HG03558 (cell line): Measurements from ENCODE around the gene TMEM253.
A peak's percentile ranks its signal among the peaks of the same experiment; 100 is the strongest.

Experiments
- ATAC-seq: cut with Tn5 transposase; IDR thresholded peaks from one replicate; pipeline ENCODE4 v1.9.1; 2021; ENCODE audit warnings: moderate number of reproducible peaks; ENCODE audit not compliant: unreplicated experiment; ENCODE audit errors: extremely low read depth

Gene TMEM253

DNA sequence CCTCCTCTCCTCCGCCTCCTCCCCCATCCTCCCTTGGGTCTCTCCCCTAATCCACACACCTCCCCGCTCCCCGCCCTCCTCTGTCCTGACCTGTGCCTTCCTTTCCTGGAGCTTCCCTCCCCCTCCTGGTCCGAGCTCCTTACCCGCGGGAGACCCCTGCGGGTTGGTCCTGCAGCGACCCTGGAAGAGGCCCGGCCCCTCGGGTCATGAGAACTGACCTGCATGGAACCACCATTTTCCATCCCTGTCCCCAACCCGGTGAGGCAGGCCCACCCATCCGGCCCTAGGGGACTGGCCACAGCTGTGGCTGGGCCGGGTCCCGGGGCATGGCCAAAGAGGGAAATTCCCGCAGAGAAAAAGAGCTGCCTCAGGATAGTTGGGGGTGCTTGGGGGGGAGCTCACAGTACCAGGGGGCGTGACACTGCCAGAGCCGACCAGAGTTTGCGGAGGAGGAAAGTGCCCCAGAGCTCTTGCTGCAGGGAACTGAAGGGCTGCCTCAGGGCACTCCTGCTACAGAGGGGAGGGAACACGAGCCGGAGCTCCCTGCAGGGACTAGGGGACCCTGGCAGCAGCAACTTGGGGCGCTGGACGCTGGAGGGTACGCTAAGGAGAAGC is 30.1 kb upstream of the TMEM253 start:
- no peak for ATAC-seq

DNA sequence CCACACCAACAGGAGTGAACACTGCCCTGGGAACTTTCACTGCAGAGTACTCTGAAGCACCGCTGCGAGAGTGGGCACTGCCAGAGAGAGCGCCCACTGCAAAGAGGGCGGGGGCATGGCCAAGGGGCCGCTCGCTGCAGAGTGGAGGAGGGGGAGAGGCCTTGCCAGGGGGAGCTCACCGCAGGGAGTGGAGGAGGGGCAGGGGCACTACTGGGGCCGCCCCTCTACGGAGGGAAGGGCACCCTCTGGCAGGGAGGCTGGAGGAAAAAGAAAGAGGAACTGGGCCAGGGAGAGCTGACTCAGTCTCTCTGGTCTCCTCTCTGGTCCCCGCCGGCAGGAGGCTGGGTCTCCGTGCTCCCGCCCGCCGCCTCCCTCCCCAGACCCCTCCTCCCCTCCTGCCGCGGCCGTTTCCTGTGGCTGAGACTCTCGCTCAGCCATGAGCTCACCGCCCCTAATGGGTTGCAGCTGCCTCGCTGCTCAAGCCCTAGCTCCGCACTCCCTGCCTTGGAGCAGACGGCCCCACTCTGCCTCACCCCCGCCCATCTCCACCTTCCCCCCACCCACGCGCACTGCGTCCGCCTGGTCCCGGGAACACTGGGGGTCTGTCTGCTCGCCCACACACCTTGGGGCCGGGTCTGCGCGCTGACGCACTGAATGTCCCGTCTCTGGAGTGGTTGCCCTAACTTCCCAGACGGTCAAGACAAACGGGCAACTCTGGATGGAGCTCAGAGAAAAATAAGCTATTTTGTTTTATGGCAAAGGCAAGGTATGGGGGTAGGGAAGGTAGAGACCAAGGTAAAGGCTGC is 29.4 kb upstream of the TMEM253 start:
- ATAC-seq, result peak; percentile 63

DNA sequence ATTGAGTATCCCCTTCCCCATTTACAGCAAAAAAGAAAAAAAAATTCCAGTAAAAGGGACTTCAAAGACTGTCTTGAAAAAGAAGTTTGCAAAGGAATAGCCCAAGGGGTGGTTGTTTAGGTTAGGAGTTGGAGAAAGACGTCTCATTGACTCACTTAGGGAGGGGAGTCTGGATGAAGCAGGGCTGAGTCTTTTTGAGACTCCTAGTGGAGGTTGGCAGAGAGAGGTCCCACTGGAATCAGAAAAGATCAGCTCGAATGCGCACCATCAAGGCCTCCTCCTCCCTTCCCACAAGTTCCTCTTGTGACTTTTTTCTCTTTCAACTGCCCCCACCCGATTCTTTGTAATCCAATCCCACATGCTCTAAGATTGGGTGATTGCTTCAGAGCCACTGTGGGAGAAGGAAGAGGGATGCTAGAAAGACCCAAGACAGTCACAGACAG is 28.8 kb upstream of the TMEM253 start:
- no peak for ATAC-seq

DNA sequence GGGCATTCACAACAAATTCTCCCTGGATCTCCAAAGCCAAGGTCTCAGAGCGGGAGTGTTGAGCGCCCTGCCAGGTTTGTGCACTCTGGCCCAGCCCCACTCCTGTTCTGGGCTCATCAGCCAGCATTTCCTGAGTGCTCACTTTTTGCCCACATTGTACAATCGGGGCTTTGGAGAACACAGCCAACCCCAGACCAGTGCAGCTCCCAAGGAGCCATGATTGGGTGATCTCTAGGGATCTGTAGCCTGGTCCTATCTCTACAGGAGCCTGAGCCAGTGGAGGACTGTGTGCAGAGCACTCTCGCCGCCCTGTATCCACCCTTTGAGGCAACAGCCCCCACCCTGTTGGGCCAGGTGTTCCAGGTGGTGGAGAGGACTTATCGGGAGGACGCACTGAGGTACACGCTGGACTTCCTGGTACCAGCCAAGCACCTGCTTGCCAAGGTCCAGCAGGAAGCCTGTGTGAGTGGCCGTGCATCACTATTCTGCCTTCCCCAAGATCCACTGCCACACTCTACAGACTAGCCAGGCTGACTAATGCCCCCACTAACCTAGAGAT is 28.0 kb upstream of the TMEM253 start:
- no peak for ATAC-seq

DNA sequence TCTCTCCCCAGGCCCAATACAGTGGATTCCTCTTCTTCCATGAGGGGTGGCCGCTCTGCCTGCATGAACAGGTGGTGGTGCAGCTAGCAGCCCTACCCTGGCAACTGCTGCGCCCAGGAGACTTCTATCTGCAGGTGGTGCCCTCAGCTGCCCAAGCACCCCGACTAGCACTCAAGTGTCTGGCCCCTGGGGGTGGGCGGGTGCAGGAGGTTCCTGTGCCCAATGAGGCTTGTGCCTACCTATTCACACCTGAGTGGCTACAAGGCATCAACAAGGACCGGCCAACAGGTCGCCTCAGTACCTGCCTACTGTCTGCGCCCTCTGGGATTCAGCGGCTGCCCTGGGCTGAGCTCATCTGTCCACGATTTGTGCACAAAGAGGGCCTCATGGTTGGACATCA is 26.9 kb upstream of the TMEM253 start:
- no peak for ATAC-seq

DNA sequence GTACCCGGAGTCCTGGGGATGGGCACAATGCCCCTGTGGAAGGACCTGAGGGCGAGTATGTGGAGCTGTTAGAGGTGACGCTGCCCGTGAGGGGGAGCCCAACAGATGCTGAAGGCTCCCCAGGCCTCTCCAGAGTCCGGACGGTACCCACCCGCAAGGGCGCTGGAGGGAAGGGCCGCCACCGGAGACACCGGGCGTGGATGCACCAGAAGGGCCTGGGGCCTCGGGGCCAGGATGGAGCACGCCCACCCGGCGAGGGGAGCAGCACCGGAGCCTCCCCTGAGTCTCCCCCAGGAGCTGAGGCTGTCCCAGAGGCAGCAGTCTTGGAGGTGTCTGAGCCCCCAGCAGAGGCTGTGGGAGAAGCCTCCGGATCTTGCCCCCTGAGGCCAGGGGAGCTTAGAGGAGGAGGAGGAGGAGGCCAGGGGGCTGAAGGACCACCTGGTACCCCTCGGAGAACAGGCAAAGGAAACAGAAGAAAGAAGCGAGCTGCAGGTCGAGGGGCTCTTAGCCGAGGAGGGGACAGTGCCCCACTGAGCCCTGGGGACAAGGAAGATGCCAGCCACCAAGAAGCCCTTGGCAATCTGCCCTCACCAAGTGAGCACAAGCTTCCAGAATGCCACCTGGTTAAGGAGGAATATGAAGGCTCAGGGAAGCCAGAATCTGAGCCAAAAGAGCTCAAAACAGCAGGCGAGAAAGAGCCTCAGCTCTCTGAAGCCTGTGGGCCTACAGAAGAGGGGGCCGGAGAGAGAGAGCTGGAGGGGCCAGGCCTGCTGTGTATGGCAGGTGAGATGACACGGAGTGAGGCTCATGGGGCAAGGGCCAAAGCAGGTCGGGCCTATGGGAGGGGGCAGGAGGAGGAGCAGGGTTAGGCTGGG is 26.2 kb upstream of the TMEM253 start:
- ATAC-seq, result no peak

DNA sequence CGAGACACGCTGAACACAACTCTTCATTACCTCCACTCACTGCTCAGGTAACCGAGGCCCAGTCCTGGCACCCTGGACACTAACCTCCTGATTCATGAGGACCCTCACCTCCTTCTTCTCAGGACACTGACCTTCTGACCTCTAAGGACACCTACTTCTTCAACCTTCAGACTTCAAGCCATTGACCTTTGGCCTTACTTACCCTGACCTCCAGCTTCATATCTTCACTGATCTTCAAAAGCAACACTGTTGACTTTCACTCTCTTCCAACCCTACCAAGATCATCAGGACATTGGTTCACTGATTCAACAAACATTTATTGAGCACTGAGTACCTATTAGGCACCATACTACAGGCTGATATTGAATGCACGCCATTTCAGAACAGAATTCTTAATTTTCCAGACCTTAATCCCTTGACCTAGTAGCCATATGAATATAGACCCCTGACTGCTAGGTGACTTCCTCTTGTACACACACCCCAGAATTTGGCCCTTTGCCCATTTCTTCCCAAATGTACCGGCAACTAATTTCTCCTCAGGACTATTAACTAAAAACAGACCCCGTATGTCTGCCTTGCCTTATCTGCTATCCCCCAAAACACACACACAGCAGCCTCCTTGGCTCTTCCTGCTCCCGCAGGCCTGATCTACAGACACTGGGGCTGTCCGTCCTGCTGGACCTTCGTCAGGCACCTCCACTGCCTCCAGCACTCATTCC is 25.0 kb upstream of the TMEM253 start:
- no peak for ATAC-seq

DNA sequence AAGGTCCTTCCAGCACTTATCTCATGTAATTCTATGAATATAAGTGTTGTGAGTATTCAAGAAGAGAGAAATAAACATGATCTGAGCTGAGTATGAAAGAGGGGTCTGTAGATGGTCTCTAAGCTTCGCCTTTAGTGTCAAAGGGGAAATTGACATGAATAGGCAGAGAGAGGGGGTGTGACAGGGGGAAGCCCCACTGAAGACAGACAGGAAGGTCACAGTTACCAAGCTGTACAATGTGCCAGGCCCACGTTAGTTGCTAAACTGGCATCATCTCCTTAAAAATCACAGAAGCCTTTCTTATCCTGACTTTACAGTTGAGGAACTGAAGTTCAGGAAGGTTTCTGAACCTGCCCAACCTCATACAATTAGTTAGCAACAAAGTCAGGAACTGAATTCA is 23.2 kb upstream of the TMEM253 start:
- no peak for ATAC-seq

DNA sequence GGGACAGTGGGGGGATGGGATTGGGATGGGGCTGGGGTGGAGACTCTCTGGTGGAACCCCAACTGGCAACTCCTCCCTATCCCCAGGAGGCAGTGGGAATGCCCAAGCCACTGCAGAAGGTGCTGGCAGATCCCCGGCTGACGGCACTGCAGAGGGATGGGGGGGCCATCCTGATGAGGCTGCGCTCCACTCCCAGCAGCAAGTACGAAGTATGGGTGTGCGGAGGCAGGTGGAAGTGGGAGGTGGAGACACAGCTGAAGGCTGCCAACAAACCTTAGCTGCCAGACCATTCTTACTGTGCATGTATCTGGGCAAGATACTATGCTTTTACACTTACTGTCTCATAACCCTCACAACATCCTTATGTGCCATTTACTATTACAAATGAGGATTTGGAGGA is 22.6 kb upstream of the TMEM253 start:
- ATAC-seq, result no peak

DNA sequence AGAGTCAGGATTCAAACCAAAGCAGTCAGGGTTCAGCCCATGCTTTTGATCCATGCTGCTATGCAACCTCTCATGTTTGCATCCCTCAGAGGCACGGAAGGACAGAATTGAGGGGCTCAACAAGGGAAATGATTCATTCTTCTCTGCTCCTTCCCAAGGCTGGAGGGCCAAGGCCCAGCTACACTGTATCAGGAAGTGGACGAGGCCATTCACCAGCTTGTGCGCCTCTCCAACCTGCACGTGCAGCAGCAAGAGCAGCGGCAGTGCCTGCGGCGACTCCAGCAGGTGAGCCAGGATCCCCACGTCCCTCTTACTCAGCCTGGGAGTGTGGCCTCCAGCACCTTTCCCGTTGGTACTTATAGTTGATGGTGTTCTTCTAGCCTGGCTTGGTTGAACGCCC is 22.1 kb upstream of the TMEM253 start:
- ATAC-seq, result no peak

DNA sequence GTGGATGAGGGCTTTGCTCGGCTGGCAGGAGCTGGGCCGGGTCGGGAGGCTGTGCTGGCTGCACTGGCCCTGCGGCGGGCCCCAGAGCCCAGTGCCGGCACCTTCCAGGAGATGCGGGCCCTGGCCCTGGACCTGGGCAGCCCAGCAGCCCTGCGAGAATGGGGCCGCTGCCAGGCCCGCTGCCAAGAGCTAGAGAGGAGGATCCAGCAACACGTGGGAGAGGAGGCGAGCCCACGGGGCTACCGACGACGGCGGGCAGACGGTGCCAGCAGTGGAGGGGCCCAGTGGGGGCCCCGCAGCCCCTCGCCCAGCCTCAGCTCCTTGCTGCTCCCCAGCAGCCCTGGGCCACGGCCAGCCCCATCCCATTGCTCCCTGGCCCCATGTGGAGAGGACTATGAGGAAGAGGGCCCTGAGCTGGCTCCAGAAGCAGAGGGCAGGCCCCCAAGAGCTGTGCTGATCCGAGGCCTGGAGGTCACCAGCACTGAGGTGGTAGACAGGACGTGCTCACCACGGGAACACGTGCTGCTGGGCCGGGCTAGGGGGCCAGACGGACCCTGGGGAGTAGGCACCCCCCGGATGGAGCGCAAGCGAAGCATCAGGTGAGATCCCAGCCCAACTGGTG is 19.2 kb upstream of the TMEM253 start:
- no peak for ATAC-seq

DNA sequence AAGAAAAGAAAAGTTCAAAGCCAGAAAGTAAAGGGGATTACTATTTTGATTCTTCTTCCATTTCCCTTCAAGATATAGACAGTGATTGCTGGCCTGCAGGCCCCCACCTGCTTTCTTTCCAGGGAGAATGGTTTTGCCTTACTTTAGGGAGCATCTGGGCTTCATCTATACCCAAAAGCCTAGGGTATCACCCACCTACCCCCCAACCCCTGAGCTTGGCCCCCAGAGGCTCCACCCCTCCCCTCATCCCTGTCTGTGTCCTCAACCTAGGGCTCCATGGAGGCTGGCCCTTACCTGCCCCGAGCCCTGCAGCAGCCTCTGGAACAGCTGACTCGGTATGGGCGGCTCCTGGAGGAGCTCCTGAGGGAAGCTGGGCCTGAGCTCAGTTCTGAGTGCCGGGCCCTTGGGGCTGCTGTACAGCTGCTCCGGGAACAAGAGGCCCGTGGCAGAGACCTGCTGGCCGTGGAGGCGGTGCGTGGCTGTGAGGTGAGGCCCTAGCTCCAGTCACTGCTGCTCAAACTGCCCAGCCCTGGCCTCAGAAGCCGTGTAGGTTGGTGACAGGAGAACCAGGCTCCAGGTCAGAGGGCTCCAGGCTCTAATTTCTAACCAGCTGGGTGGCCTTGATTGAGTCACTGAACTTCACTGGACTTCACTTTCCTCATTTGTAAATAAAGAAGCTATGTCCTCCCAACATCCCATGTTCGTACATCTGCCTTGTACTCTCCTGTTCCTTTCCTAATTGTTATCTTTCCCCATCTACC is 17.1 kb upstream of the TMEM253 start:
- ATAC-seq, result no peak

DNA sequence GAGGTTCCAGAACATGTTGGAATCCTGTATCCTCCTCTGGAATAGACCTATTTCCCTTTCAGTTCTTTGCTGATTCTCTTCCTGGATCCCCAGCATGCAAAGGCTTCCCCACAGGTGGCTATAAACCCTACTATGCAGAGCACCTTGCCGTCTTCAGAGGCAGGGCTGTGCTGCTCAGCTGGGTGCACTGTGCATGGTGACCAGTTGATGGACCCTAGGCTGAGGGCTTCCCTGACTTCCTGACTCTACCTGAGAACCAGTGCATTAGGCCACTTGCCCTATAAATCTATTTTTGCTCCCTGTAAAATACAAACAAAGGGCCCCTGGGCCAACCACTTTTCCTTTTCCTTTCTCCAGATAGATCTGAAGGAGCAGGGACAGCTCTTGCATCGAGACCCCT is 16.5 kb upstream of the TMEM253 start:
- ATAC-seq, result no peak

DNA sequence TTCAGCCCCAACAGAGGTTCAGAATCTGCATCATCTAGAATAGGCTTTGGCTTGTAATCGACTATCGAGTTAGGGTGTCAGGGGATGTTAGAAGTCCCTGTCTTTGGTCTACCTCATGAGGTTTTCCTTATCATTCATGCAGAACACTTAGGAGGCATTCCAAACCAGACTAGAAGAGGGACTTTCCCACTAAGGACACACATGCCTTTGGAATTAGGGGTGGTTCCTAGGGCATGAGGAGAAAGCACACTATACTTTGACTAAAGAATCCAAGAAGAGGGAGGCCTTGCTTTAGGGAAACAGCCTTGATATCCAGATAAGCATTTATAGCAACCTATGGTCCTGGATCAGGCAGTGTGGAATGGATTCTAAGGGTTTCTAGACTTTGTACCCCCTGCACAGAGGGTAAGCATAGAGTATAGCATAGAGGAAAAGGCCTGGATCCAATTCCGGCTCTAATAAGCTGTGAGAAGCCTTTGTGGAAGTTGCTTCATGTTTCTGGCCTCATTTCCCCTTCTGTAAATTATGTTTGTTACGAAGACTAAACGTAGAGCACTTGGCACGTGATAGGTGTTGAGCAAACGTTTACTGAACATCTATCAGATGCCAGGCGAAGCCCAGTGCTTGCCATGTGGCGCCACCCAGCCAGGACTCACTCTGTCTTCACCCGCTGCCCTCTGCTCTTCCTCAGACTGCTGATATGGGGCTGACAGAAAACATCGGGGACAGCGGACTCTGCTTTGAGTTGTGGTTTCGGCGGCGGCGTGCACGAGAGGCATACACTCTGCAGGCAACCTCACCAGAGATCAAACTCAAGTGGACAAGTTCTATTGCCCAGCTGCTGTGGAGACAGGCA is 15.6 kb upstream of the TMEM253 start:
- ATAC-seq, result no peak

DNA sequence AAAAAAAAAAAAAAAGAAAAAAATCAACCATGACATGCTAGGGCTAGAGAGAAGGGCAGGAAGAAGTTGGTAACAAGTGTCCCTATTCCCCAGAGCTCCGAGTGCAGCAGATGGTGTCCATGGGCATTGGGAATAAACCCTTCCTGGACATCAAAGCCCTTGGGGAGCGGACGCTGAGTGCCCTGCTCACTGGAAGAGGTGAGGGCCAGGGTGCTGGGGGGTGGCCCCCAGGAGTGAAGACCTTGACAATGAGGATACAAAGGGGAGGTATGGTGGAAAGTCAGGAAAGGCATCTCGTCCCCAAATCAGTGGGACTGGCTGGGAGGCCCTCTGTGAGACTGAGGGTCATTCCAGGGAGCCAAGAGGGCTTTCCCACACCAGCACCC is 14.0 kb upstream of the TMEM253 start:
- ATAC-seq, result no peak

DNA sequence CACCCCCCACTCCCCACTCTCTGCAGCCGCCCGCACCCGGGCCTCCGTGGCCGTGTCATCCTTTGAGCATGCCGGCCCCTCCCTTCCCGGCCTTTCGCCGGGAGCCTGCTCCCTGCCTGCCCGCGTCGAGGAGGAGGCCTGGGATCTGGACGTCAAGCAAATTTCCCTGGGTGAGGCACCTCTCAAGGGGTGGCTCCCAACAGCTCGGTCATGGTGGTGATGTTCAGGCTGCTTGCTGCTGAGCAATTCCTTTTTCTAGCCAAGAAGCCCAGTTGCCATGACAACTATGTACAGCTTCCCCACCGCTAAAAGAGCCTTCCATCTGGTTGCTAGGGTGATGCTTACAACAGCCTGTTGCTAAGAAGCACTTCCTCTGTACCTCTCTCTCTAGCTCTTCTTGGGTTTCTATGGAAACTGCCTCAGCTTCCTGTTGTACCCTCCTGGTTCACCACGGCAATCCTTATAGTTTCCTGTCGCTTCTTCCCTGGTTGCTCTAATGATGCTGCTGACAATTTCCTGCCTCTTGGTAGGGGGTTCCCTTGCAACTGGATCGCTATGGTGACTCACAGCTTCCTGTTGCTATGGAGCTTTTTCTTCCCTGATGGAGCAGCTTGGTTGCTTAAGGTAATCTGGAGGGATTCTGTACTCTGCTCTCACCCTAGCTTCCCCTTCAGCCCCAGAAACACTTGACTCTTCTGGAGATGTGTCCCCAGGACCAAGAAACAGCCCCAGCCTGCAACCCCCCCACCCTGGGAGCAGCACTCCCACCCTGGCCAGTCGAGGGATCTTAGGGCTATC is 13.4 kb upstream of the TMEM253 start:
- no peak for ATAC-seq

DNA sequence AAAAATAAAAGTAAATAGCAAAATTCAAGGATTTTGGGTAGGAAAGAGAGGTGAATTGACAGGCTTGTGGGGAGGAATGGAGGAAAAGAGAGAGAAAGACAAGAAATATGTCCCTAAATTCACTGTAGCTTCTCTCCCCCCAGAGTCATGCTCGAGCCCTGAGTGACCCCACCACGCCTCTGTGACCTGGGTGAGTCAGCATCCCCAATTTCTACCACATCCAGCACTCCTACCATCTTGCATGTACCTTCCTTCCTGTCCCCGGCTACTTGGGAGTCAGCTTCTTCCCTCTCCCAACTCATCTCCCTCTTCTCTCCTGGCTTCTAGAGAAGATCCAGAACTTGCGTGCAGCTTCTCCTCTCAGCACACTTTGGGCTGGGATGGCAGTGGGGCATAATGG is 12.2 kb upstream of the TMEM253 start:
- no peak for ATAC-seq
